Measurements from ENCODE around the gene IL1R1. TPM values are rescaled to one million over a fixed set of nuclear protein-coding genes. Genes with fewer than 3 reads are reported as not detected.

The IL1R1 gene
- total and polyA plus RNA-seq, 10 of the 15 experiments (the other 5 are each of a cell fraction or from before 2014, with no cell fraction given): 0.17 to 13.2 (median 0.53) TPM

GRCh38 chr2:102147935-102148334 is 5.4 kb downstream of the IL1R1 start (continued):
- no peak for TF ChIP-seq CBX5 (IDR thresholded peaks at IDR 0.05; ENCODE audit: low read depth)
- no peak for TF ChIP-seq NFYA (IDR thresholded peaks at IDR 0.05; ENCODE audit: borderline replicate concordance, low read depth, low read length)
- TF ChIP-seq, protein P1, sequence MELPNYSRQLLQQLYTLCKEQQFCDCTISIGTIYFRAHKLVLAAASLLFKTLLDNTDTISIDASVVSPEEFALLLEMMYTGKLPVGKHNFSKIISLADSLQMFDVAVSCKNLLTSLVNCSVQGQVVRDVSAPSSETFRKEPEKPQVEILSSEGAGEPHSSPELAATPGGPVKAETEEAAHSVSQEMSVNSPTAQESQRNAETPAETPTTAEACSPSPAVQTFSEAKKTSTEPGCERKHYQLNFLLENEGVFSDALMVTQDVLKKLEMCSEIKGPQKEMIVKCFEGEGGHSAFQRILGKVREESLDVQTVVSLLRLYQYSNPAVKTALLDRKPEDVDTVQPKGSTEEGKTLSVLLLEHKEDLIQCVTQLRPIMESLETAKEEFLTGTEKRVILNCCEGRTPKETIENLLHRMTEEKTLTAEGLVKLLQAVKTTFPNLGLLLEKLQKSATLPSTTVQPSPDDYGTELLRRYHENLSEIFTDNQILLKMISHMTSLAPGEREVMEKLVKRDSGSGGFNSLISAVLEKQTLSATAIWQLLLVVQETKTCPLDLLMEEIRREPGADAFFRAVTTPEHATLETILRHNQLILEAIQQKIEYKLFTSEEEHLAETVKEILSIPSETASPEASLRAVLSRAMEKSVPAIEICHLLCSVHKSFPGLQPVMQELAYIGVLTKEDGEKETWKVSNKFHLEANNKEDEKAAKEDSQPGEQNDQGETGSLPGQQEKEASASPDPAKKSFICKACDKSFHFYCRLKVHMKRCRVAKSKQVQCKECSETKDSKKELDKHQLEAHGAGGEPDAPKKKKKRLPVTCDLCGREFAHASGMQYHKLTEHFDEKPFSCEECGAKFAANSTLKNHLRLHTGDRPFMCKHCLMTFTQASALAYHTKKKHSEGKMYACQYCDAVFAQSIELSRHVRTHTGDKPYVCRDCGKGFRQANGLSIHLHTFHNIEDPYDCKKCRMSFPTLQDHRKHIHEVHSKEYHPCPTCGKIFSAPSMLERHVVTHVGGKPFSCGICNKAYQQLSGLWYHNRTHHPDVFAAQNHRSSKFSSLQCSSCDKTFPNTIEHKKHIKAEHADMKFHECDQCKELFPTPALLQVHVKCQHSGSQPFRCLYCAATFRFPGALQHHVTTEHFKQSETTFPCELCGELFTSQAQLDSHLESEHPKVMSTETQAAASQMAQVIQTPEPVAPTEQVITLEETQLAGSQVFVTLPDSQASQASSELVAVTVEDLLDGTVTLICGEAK (IDR thresholded peaks at IDR 0.05; ENCODE audit: borderline replicate concordance): no peak
- TF ChIP-seq, protein P2, sequence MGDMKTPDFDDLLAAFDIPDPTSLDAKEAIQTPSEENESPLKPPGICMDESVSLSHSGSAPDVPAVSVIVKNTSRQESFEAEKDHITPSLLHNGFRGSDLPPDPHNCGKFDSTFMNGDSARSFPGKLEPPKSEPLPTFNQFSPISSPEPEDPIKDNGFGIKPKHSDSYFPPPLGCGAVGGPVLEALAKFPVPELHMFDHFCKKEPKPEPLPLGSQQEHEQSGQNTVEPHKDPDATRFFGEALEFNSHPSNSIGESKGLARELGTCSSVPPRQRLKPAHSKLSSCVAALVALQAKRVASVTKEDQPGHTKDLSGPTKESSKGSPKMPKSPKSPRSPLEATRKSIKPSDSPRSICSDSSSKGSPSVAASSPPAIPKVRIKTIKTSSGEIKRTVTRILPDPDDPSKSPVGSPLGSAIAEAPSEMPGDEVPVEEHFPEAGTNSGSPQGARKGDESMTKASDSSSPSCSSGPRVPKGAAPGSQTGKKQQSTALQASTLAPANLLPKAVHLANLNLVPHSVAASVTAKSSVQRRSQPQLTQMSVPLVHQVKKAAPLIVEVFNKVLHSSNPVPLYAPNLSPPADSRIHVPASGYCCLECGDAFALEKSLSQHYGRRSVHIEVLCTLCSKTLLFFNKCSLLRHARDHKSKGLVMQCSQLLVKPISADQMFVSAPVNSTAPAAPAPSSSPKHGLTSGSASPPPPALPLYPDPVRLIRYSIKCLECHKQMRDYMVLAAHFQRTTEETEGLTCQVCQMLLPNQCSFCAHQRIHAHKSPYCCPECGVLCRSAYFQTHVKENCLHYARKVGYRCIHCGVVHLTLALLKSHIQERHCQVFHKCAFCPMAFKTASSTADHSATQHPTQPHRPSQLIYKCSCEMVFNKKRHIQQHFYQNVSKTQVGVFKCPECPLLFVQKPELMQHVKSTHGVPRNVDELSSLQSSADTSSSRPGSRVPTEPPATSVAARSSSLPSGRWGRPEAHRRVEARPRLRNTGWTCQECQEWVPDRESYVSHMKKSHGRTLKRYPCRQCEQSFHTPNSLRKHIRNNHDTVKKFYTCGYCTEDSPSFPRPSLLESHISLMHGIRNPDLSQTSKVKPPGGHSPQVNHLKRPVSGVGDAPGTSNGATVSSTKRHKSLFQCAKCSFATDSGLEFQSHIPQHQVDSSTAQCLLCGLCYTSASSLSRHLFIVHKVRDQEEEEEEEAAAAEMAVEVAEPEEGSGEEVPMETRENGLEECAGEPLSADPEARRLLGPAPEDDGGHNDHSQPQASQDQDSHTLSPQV (IDR thresholded peaks at IDR 0.05): no peak
- no peak for TF ChIP-seq TCF7 (IDR thresholded peaks at IDR 0.05; ENCODE audit: borderline replicate concordance)
- no peak for TF ChIP-seq CREM (IDR thresholded peaks at IDR 0.05; ENCODE audit: low read depth)
- TF ChIP-seq, protein P3, sequence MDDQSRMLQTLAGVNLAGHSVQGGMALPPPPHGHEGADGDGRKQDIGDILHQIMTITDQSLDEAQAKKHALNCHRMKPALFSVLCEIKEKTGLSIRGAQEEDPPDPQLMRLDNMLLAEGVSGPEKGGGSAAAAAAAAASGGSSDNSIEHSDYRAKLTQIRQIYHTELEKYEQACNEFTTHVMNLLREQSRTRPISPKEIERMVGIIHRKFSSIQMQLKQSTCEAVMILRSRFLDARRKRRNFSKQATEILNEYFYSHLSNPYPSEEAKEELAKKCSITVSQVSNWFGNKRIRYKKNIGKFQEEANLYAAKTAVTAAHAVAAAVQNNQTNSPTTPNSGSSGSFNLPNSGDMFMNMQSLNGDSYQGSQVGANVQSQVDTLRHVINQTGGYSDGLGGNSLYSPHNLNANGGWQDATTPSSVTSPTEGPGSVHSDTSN (IDR thresholded peaks at IDR 0.05; ENCODE audit: insufficient replicate concordance, low read depth, low read length): no peak
- TF ChIP-seq NFIC (IDR thresholded peaks at IDR 0.05; ENCODE audit: low read depth, low read length): no peak
- TF ChIP-seq, protein P4, sequence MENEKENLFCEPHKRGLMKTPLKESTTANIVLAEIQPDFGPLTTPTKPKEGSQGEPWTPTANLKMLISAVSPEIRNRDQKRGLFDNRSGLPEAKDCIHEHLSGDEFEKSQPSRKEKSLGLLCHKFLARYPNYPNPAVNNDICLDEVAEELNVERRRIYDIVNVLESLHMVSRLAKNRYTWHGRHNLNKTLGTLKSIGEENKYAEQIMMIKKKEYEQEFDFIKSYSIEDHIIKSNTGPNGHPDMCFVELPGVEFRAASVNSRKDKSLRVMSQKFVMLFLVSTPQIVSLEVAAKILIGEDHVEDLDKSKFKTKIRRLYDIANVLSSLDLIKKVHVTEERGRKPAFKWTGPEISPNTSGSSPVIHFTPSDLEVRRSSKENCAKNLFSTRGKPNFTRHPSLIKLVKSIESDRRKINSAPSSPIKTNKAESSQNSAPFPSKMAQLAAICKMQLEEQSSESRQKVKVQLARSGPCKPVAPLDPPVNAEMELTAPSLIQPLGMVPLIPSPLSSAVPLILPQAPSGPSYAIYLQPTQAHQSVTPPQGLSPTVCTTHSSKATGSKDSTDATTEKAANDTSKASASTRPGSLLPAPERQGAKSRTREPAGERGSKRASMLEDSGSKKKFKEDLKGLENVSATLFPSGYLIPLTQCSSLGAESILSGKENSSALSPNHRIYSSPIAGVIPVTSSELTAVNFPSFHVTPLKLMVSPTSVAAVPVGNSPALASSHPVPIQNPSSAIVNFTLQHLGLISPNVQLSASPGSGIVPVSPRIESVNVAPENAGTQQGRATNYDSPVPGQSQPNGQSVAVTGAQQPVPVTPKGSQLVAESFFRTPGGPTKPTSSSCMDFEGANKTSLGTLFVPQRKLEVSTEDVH (IDR thresholded peaks at IDR 0.05; ENCODE audit: low read depth, partially characterized antibody): no peak
